Measurements from ENCODE around the gene EIF1.

Gene EIF1

GRCh38 chr17:41738801-41739112 is 50.1 kb downstream of the EIF1 start:
- DNase-seq, result no peak

DNA sequence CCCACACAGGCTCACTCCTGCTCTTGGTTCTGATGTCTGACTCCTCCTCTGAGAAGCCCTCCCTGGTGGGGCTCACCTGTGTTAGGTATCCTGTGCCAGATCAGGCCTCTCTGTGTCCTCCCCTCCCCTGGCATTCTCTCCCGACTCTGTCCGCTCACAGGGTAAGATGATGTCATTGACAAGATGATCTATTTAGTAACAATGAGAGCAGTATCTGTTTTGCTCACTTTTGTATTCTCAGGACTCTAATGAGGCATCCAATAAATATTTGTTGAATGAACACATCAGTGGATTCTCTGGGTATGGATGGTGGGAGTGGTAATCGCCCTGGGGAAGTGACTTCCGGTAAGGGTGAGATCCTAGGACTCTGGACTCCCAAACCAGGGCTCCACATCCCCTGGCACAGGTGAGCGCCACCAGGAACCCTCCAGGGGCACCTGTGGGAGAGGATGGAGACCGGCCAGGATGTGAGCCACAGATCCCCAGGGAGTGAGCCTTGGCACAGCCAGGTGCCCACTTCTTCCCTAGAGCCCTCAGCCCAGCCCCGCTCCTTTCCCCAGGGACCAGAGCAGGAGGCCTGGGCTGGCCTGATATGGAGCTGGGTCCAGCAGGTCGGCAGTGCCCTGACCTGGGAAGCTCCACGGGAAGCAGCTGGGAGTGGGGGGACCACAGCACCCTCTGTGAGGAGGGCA is 51.1 kb downstream of the EIF1 start:
- DNase-seq, result no peak

DNA sequence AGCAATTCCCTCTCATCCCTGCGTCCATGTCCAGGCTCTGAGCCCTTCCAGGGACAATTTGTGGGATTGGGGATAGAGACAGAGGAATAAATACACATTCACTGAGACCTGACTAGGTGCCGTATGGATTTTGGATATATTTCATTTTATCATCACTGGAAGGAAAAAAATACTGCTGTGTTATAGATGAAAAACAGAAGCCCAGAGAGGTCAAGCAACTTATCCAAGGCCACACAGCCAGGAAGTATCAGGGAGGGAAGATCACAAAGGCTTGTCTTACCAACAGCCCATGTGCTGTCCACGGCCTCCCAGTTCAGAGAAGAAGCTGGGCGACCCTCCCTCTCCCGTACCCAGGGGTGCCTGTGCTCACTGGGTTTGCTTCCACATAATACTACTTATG is 51.8 kb downstream of the EIF1 start:
- DNase-seq, result no peak

- no peak for DNase-seq
Observed at GRCh38 chr17:41741709-41742108, 53.0 kb downstream of the EIF1 start.

Measured in activated T-cell treated with anti-CD3 and anti-CD28 coated beads for 4 hours (primary cell).